Chondrocyte (in vitro differentiated cells): ENCODE data around the gene FAF1. TPM values are rescaled to one million over a fixed set of nuclear protein-coding genes. Genes with fewer than 3 reads are reported as not detected.
"Not testable (repeated sequence)": the region's sequence is repeated elsewhere in the genome, so short reads cannot be mapped to it uniquely, and the experiment has no call there.

Experiments
- DNase-seq: peaks from one replicate; pipeline ENCODE4 v3.0.0; 2021; ENCODE audit warnings: mixed read lengths, low spot score
- H3K27ac Mint-ChIP-seq: one replicate; pipeline ENCODE4 v1.8.0; 2021; ENCODE audit warnings: mild to moderate bottlenecking, moderate library complexity, mixed read lengths; ENCODE audit not compliant: unreplicated experiment
- H3K27me3 Mint-ChIP-seq: 2 replicates; pipeline ENCODE4 v1.8.0; 2021; ENCODE audit warnings: low read depth, mixed read lengths
- H3K36me3 Mint-ChIP-seq: 2 replicates; pipeline ENCODE4 v1.8.0; 2021; ENCODE audit warnings: low read depth, mixed read lengths
- H3K4me1 Mint-ChIP-seq: 2 replicates; pipeline ENCODE4 v1.8.0; 2021; ENCODE audit warnings: low read depth, mild to moderate bottlenecking, mixed read lengths
- H3K4me3 Mint-ChIP-seq: one replicate; pipeline ENCODE4 v1.8.0; 2021; ENCODE audit warnings: mild to moderate bottlenecking, moderate library complexity, mixed read lengths; ENCODE audit not compliant: unreplicated experiment
- H3K9me3 Mint-ChIP-seq: 2 replicates; pipeline ENCODE4 v1.8.0; 2021; ENCODE audit warnings: low read depth, mixed read lengths
- long read RNA-seq: library from polyadenylated mRNA; stranded (forward); transcript quantifications from one replicate; pipeline ENCODE4 v2.0.0, GENCODE V29; 2021
- total RNA-seq: library from RNA; stranded (reverse); gene quantifications from 3 replicates; pipeline ENCODE4 v1.2.1, GENCODE V29; 2021
- TF ChIP-seq, protein P1 (sequence below): fragments of 200-600 bp; sonication (generic); IDR thresholded peaks from 2 replicates; pipeline ENCODE4 v1.5.0; 2021; ENCODE audit warnings: antibody characterized with exemption, mild to moderate bottlenecking, moderate library complexity

Gene FAF1
- total RNA-seq: 35.1 to 40.9 TPM (median 38.7 TPM) in 3 replicates
- long read RNA-seq, full-length matches to known transcripts: 76 of 82 reads
- long read RNA-seq, partial matches to known transcripts: 2 of 82 reads
- long read RNA-seq, other reads (novel, unspliced or antisense): 4 of 82 reads

DNA sequence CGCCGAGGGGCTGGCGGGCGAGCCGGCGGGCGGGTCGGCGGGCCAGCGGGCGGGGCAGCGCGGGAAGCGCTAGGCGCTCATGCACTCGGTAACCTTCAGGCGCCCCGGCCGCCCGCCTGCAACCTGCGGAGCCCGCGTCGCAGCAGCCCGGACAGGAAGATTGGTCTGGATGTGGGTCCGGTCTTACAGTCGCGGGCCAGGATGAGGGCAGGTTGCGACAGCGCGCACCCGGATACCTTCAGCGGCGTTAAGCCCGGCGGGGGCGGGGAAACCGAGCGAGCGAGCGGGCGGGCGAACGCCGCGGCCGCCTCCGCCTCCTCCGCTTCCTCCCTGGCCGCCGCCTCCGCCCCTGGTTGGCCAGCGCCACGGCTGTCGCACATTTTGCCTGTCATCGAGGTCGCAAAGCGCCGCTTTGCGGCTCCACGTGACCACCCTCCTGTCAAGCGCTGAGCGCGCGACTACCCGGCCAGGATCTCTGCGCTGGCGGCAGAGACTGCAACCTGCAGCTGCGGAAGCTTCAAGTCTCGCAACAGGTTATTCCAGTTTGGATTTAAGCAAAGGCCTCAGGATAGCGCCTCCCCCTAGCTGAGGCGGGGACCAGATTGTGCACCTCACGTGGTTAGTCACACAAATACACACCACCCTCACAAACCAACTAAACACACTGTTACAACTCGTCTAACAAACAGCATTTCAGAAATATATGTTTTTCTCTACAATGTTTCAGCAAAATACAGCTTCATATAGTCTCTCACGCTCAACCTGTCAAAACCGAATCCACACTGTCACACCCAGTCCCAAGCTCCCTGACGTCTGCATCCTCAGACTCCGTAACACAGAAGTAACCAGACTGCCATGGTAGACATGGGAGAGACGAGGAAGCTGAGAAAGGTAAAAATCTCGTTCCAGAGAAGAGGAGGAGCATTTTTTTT is at the start of gene FAF1:
Gene FAF1 (minus strand): TSS at position 355 of the 932 bp plus-strand sequence. CDS start 456 bp downstream, outside the sequence.
- peak within 1 kb of the TSS; percentile 80 for H3K4me3 Mint-ChIP-seq

DNA sequence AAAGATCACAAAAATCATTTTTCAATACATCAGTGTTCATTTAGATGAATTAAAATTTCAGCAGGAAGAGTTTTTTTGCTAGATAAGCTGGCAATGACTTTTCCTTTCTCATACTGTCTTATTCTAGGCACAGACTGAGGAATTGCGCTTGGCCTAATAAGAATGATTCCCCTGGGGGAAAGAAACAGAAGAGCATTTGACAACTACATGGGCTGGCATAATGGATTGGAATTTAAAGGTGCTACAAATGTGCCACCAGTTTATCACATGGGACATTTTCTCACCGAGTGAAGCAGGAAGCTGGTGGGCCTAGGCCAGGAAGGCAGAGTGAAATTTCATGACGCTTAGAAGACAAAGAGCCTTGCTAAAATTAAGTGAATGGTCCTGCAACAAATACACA is 49.3 kb upstream of the FAF1 start:
- no peak for DNase-seq
- TF ChIP-seq, protein P1, sequence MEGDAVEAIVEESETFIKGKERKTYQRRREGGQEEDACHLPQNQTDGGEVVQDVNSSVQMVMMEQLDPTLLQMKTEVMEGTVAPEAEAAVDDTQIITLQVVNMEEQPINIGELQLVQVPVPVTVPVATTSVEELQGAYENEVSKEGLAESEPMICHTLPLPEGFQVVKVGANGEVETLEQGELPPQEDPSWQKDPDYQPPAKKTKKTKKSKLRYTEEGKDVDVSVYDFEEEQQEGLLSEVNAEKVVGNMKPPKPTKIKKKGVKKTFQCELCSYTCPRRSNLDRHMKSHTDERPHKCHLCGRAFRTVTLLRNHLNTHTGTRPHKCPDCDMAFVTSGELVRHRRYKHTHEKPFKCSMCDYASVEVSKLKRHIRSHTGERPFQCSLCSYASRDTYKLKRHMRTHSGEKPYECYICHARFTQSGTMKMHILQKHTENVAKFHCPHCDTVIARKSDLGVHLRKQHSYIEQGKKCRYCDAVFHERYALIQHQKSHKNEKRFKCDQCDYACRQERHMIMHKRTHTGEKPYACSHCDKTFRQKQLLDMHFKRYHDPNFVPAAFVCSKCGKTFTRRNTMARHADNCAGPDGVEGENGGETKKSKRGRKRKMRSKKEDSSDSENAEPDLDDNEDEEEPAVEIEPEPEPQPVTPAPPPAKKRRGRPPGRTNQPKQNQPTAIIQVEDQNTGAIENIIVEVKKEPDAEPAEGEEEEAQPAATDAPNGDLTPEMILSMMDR: no peak
- Mint-ChIP-seq H3K27me3 (peaks cover 36% of the 10 kb centered on the region), H3K4me1 (no peaks in the 10 kb centered on the region), H3K27ac (no peak overlapping the region), H3K4me3 (no peak overlapping the region), H3K36me3 (peaks cover 4% of the 10 kb centered on the region), H3K9me3 (peaks cover 22% of the 10 kb centered on the region)

More for the DNA sequence above, at the start of gene FAF1:
- peaks cover 4% of the 10 kb centered on the region for H3K27me3 Mint-ChIP-seq
- H3K9me3 Mint-ChIP-seq: no peaks in the 10 kb centered on the region
- TF ChIP-seq, protein P1: peak; percentile 58
- H3K36me3 Mint-ChIP-seq: no peaks in the 10 kb centered on the region
- peak; percentile 99 for DNase-seq
- H3K27ac Mint-ChIP-seq: peak within 1 kb of the TSS; percentile 90
- H3K4me1 Mint-ChIP-seq: peaks cover 16% of the 10 kb centered on the region

DNA sequence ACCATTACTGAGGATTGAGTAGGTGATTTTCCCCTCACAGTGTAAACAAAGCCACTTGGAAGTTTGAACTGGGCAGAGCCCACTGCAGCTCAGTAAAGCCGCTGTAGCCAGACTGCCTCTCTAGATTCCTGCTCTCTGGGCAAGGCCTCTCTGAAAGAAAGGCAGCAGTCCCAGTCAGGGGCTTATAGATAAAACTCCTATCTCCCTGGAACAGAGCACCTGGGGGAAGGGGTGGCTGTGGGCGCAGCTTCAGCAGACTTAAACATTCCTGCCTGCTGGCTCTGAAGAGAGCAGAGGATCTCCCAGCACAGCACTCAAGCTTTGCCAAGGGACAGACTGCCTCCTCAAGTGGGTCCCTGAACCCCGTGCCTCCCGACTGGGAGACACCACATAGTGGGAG is 45.5 kb upstream of the FAF1 start:
- not testable (repeated sequence) for H3K27ac Mint-ChIP-seq, DNase-seq, H3K4me3 Mint-ChIP-seq, H3K36me3 Mint-ChIP-seq, H3K4me1 Mint-ChIP-seq
- H3K27me3 Mint-ChIP-seq: peaks cover 48% of the 10 kb centered on the region
- peaks cover 14% of the 10 kb centered on the region for H3K9me3 Mint-ChIP-seq

DNA sequence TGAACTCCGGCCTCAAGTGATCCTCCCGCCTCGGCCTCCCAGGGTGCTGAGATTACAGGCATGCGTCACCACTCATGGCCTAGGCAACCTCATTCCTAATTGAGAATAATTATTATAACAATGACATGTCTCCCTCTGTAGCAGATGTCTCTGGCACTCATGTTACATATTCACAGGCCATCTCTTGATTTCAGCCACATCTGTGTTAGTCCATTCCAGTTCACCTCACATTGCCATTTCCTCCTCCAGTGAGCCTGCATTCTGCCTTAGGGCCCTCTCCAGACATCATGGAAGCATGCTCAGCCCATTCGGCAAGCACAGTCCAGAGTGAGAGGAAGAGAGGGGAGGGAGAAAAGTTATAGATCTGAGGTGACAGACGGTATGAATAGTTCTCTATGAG is 42.4 kb upstream of the FAF1 start:
- peaks cover 12% of the 10 kb centered on the region for H3K9me3 Mint-ChIP-seq
- H3K27me3 Mint-ChIP-seq: peaks cover 56% of the 10 kb centered on the region
- no peaks in the 10 kb centered on the region for H3K4me1 Mint-ChIP-seq
- no peaks in the 10 kb centered on the region for H3K36me3 Mint-ChIP-seq
- H3K27ac Mint-ChIP-seq: no peak overlapping the region
- TF ChIP-seq, protein P1: no peak
- no peak for DNase-seq
- no peak overlapping the region for H3K4me3 Mint-ChIP-seq

DNA sequence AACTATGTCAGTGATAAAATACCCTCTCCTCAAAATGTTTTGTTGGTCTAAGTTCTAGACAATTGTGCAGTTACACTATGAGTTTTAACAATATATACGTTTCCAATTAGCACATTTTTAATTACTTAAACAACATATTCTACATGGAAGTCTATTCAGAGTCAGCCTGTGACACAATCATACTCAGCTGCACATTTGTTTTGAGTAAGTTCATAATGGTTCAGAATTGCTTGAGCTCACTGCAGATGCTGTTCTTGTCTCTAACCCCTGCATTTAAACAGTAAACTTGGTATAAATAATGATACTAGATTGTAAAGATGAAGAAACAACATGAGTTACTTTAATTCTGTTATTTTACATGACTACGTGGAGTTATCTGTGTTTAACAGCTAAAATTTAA is 40.6 kb upstream of the FAF1 start:
- H3K36me3 Mint-ChIP-seq: no peaks in the 10 kb centered on the region
- H3K9me3 Mint-ChIP-seq: peaks cover 6% of the 10 kb centered on the region
- H3K4me1 Mint-ChIP-seq: no peaks in the 10 kb centered on the region
- no peak for DNase-seq
- no peak overlapping the region for H3K27ac Mint-ChIP-seq
- H3K27me3 Mint-ChIP-seq: peaks cover 46% of the 10 kb centered on the region
- H3K4me3 Mint-ChIP-seq: no peak overlapping the region
- TF ChIP-seq, protein P1: no peak
